ENCODE measurements around the gene OSBPL5. TPM values are rescaled to one million over a fixed set of nuclear protein-coding genes. Genes with fewer than 3 reads are reported as not detected.

The OSBPL5 gene
- total and polyA plus RNA-seq, 2 donors from 2014 or later, result 8.5 to 63.0 TPM

GRCh38 chr11:3146612-3147256 lies 18.4 kb downstream of the OSBPL5 start:
- intact Hi-C loops (cut with DNase I), result no loop called here
- Histone ChIP-seq H3K27ac (ENCODE audit: low read depth in 2 of 2, low read length in 2 of 2) (no peak overlapping the region), H3K9ac (ENCODE audit: low read length in 3 of 3) (no peak overlapping the region), H3K36me3 (ENCODE audit: control insufficient read depth in 2 of 3, insufficient read depth in 3 of 3, low read length in 3 of 3) (no peaks in the 10 kb centered on the region), H3K27me3 (ENCODE audit: control insufficient read depth, insufficient read depth, low read length) (no peaks in the 10 kb centered on the region), H3K4me1 (ENCODE audit: control insufficient read depth in 2 of 3, insufficient read depth in 2 of 3, low read depth in 1 of 3, low read length in 3 of 3) (peaks cover 0 to 7% (median 0%) of the 10 kb centered on the region in 3 donors), H3K9me3 (ENCODE audit: control insufficient read depth in 2 of 3, insufficient read depth in 1 of 3, low read length in 3 of 3) (no peaks in the 10 kb centered on the region), H3K4me3 (ENCODE audit: low read length in 3 of 3) (no peak overlapping the region)
- FAIRE-seq (no peak), DNase-seq (no peak)
- no peak for TF ChIP-seq CTCF (IDR thresholded peaks at IDR 0.05; ENCODE audit: borderline replicate concordance, extremely low read depth, insufficient read depth)

- DNase-seq, result no peak
- FAIRE-seq, result no peak
These were observed 19.9 kb downstream of the OSBPL5 start for GRCh38 chr11:3145206-3145520.

GRCh38 chr11:3144296-3145205 lies 20.6 kb downstream of the OSBPL5 start:
- Histone ChIP-seq H3K4me3 (ENCODE audit: low read length in 3 of 3) (no peak overlapping the region), H3K27ac (ENCODE audit: low read depth in 2 of 2, low read length in 2 of 2) (no peak overlapping the region), H3K27me3 (ENCODE audit: control insufficient read depth, insufficient read depth, low read length) (no peaks in the 10 kb centered on the region), H3K9ac (ENCODE audit: low read length in 3 of 3) (no peak overlapping the region), H3K9me3 (ENCODE audit: control insufficient read depth in 2 of 3, insufficient read depth in 1 of 3, low read length in 3 of 3) (no peaks in the 10 kb centered on the region), H3K4me1 (ENCODE audit: control insufficient read depth in 2 of 3, insufficient read depth in 2 of 3, low read depth in 1 of 3, low read length in 3 of 3) (peaks cover 0 to 4% (median 0%) of the 10 kb centered on the region in 3 donors), H3K36me3 (ENCODE audit: control insufficient read depth in 2 of 3, insufficient read depth in 3 of 3, low read length in 3 of 3) (no peaks in the 10 kb centered on the region)
- intact Hi-C loops (cut with DNase I), result no loop called here
- no peak for TF ChIP-seq CTCF (IDR thresholded peaks at IDR 0.05; ENCODE audit: borderline replicate concordance, extremely low read depth, insufficient read depth)
- FAIRE-seq, result no peak
- no peak for DNase-seq

More at GRCh38 chr11:3145206-3145520, 19.9 kb downstream of the OSBPL5 start:
- intact Hi-C loops (cut with DNase I), result no loop called here
- H3K4me3 ChIP-seq (ENCODE audit: low read length in 3 of 3), result no peak overlapping the region
- no peak overlapping the region for H3K27ac ChIP-seq (ENCODE audit: low read depth in 2 of 2, low read length in 2 of 2)
- H3K36me3 ChIP-seq (ENCODE audit: control insufficient read depth in 2 of 3, insufficient read depth in 3 of 3, low read length in 3 of 3), result no peaks in the 10 kb centered on the region
- no peak overlapping the region for H3K9ac ChIP-seq (ENCODE audit: low read length in 3 of 3)
- peaks cover 0 to 7% (median 0%) of the 10 kb centered on the region in 3 donors for H3K4me1 ChIP-seq (ENCODE audit: control insufficient read depth in 2 of 3, insufficient read depth in 2 of 3, low read depth in 1 of 3, low read length in 3 of 3)
- H3K9me3 ChIP-seq (ENCODE audit: control insufficient read depth in 2 of 3, insufficient read depth in 1 of 3, low read length in 3 of 3), result no peaks in the 10 kb centered on the region
- no peaks in the 10 kb centered on the region for H3K27me3 ChIP-seq (ENCODE audit: control insufficient read depth, insufficient read depth, low read length)
- TF ChIP-seq CTCF (IDR thresholded peaks at IDR 0.05; ENCODE audit: borderline replicate concordance, extremely low read depth, insufficient read depth), result no peak
